Keratinocyte (primary cell): ENCODE data around the gene NTN1. TPM values are rescaled to one million over a fixed set of nuclear protein-coding genes. Genes with fewer than 3 reads are reported as not detected.

ENCODE experiments used
- DNase-seq: peaks from one replicate; pipeline ENCODE4 v3.0.0-alpha.2; 2011; ENCODE audit warnings: low read depth, missing footprints, low spot score
- FAIRE-seq: peaks from 2 replicates; lab custom pipeline; 2011; peaks lifted over from hg19 to GRCh38; lab: Jason Lieb, UNC
- H2AFZ ChIP-seq: 2 replicates; pipeline ENCODE4 v1.6.0; 2012; ENCODE audit warnings: low read length, control low read depth, inconsistent platforms; ENCODE audit not compliant: control insufficient read depth
- H3K27ac ChIP-seq: 2 replicates; pipeline ENCODE4 v1.5.1; 2011; ENCODE audit warnings: low read length; ENCODE audit not compliant: control insufficient read depth, insufficient read depth
- H3K27me3 ChIP-seq: 3 replicates; pipeline ENCODE4 v1.6.0; 2011; ENCODE audit warnings: low read length; ENCODE audit not compliant: control insufficient read depth, insufficient read depth; ENCODE audit errors: extremely low read depth
- H3K36me3 ChIP-seq, 2 experiments: 2 replicates in 1 of 2; 3 replicates in 1 of 2; pipeline ENCODE4 v1.5.1; 2011; ENCODE audit warnings: low read length in 2 of 2, mild to moderate bottlenecking in 1 of 2; ENCODE audit not compliant: control insufficient read depth in 2 of 2, insufficient read depth in 2 of 2; ENCODE audit errors: extremely low read depth in 1 of 2
- H3K4me1 ChIP-seq: 3 replicates; pipeline ENCODE4 v1.5.1; 2011; ENCODE audit warnings: low read length; ENCODE audit not compliant: control insufficient read depth, insufficient read depth; ENCODE audit errors: extremely low read depth
- H3K4me2 ChIP-seq: 3 replicates; pipeline ENCODE4 v1.6.0; 2011; ENCODE audit warnings: low read depth, low read length; ENCODE audit not compliant: control insufficient read depth, insufficient read depth; ENCODE audit errors: extremely low read depth
- H3K4me3 ChIP-seq, 3 experiments: fragments of 200-600 bp in 1 of 3; sonication (generic) in 1 of 3; 2 replicates in 2 of 3; 3 replicates in 1 of 3; pipeline ENCODE4 v1.5.1; 2011 to 2016; ENCODE audit warnings: low read length in 3 of 3, mild to moderate bottlenecking in 3 of 3, control low read depth in 2 of 3, inconsistent platforms in 1 of 3, low read depth in 1 of 3, mixed read lengths in 1 of 3, mixed run types in 1 of 3, moderate library complexity in 1 of 3; ENCODE audit not compliant: control insufficient read depth in 2 of 3, insufficient read depth in 2 of 3; ENCODE audit errors: extremely low read depth in 1 of 3
- H3K79me2 ChIP-seq: 2 replicates; pipeline ENCODE4 v1.6.0; 2012; ENCODE audit warnings: low read length; ENCODE audit not compliant: control insufficient read depth, insufficient read depth
- H3K9ac ChIP-seq: 3 replicates; pipeline ENCODE4 v1.6.0; 2011; ENCODE audit warnings: low read length; ENCODE audit not compliant: control insufficient read depth, insufficient read depth; ENCODE audit errors: extremely low read depth
- H3K9me1 ChIP-seq: 3 replicates; pipeline ENCODE4 v1.6.0; 2011; ENCODE audit warnings: low read length; ENCODE audit not compliant: control insufficient read depth, insufficient read depth; ENCODE audit errors: extremely low read depth
- H3K9me3 ChIP-seq: 2 replicates; pipeline ENCODE4 v1.5.1; 2012; ENCODE audit warnings: low read depth, low read length; ENCODE audit not compliant: control insufficient read depth
- H4K20me1 ChIP-seq: 3 replicates; pipeline ENCODE4 v1.6.0; 2011; ENCODE audit warnings: low read length; ENCODE audit not compliant: control insufficient read depth, insufficient read depth; ENCODE audit errors: extremely low read depth
- EZH2 ChIP-seq: IDR thresholded peaks from one replicate; pipeline ENCODE4 v1.6.1; 2012; ENCODE audit warnings: inconsistent platforms, mild to moderate bottlenecking, low read length, moderate library complexity
- dilution Hi-C: fragments of 300-500 bp; cut with MboI; formaldehyde crosslinking; loops from one replicate; pipeline ENCODE4 v1.7.0; 2020; ENCODE audit warnings: low sequenced_read_pairs; ENCODE audit not compliant: extremely low pct_ligation_motif_present
- polyA plus RNA-seq, 5 experiments: library from polyadenylated mRNA; depleted of rRNA in 3 of 5; stranded (reverse) in 3 of 5; stranded (forward) in 1 of 5; unstranded in 1 of 5; fragments of >200 nt; gene quantifications; 1 replicate in 1 of 5; 2 replicates in 3 of 5; 3 replicates in 1 of 5; pipeline versions ENCODE4 v1.2.1 to v1.2.3, GENCODE V29; 2011 to 2012; ENCODE audit warnings: missing spikeins in 2 of 5, low read depth in 1 of 5, low replicate concordance in 1 of 5
- TF ChIP-seq, protein P1 (sequence below), 3 experiments: IDR thresholded peaks in 1 of 3; conservative IDR thresholded peaks in 1 of 3; optimal IDR thresholded peaks in 1 of 3; 2 replicates in 2 of 3; 3 replicates in 1 of 3; pipeline versions ENCODE3 to v1.5.1; 2011; ENCODE audit warnings: low read length in 3 of 3, mild to moderate bottlenecking in 3 of 3, moderate library complexity in 2 of 3, control low read depth in 1 of 3, inconsistent platforms in 1 of 3; ENCODE audit not compliant: insufficient read depth in 2 of 3; ENCODE audit errors: extremely low read depth in 1 of 3

NTN1 gene
- polyA plus RNA-seq, 1 donor (not counting 4 experiments of a cell fraction or from before 2014, with no cell fraction given), result 0.10 TPM

- TF ChIP-seq, protein P1, sequence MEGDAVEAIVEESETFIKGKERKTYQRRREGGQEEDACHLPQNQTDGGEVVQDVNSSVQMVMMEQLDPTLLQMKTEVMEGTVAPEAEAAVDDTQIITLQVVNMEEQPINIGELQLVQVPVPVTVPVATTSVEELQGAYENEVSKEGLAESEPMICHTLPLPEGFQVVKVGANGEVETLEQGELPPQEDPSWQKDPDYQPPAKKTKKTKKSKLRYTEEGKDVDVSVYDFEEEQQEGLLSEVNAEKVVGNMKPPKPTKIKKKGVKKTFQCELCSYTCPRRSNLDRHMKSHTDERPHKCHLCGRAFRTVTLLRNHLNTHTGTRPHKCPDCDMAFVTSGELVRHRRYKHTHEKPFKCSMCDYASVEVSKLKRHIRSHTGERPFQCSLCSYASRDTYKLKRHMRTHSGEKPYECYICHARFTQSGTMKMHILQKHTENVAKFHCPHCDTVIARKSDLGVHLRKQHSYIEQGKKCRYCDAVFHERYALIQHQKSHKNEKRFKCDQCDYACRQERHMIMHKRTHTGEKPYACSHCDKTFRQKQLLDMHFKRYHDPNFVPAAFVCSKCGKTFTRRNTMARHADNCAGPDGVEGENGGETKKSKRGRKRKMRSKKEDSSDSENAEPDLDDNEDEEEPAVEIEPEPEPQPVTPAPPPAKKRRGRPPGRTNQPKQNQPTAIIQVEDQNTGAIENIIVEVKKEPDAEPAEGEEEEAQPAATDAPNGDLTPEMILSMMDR (optimal IDR thresholded peaks at IDR 0.05 in 1 of 3, IDR thresholded peaks at IDR 0.05 in 1 of 3, conservative IDR thresholded peaks at IDR 0.05 in 1 of 3; ENCODE audit: extremely low read depth in 1 of 3, insufficient read depth in 2 of 3, low read length in 3 of 3), result no peak
- no peak for TF ChIP-seq EZH2
- Histone ChIP-seq H3K9me3 (peaks cover 1% of the 10 kb centered on the region), H3K27ac (no peak overlapping the region), H3K4me3 (no peak overlapping the region), H3K36me3 (no peaks in the 10 kb centered on the region), H3K4me2 (no peak overlapping the region), H3K79me2 (no peaks in the 10 kb centered on the region), H4K20me1 (no peaks in the 10 kb centered on the region), H3K9me1 (no peaks in the 10 kb centered on the region), H3K4me1 (no peaks in the 10 kb centered on the region), H3K27me3 (peaks cover 9% of the 10 kb centered on the region), H2AFZ (no peak overlapping the region), H3K9ac (no peak overlapping the region)
- FAIRE-seq (no peak), DNase-seq (no peak)
- dilution Hi-C loops, result no loop called here
Measured at GRCh38 chr17:9178319-9178718, 157.0 kb downstream of the NTN1 start.

DNA sequence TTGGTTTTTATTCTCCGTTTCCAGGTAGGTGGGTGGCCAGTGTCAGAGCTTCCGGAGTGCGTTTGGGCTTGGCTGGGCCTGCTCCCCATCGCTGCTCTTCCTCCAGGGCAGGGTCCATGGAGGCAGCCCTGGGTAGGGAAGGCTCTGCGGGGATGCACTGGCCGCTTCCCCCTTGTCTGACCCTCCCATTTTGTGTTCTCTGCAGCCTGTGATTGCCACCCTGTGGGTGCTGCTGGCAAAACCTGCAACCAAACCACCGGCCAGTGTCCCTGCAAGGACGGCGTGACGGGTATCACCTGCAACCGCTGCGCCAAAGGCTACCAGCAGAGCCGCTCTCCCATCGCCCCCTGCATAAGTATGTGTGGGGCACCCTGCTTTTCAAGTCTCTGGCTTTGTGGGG lies 158.3 kb downstream of the NTN1 start:
- Histone ChIP-seq H3K27me3 (peaks cover 14% of the 10 kb centered on the region), H4K20me1 (no peaks in the 10 kb centered on the region), H2AFZ (no peak overlapping the region), H3K4me1 (no peaks in the 10 kb centered on the region), H3K4me2 (no peak overlapping the region), H3K79me2 (no peaks in the 10 kb centered on the region), H3K9me3 (peaks cover 1% of the 10 kb centered on the region), H3K9ac (no peak overlapping the region), H3K36me3 (no peaks in the 10 kb centered on the region), H3K4me3 (no peak overlapping the region), H3K27ac (no peak overlapping the region), H3K9me1 (no peaks in the 10 kb centered on the region)
- dilution Hi-C loops, result no loop called here
- no peak for FAIRE-seq
- TF ChIP-seq EZH2, result no peak
- TF ChIP-seq, protein P1 (optimal IDR thresholded peaks at IDR 0.05 in 1 of 3, IDR thresholded peaks at IDR 0.05 in 1 of 3, conservative IDR thresholded peaks at IDR 0.05 in 1 of 3; ENCODE audit: extremely low read depth in 1 of 3, insufficient read depth in 2 of 3, low read length in 3 of 3), result no peak
- no peak for DNase-seq
